ENCODE measurements around the gene SLC39A11.

The SLC39A11 gene

DNA sequence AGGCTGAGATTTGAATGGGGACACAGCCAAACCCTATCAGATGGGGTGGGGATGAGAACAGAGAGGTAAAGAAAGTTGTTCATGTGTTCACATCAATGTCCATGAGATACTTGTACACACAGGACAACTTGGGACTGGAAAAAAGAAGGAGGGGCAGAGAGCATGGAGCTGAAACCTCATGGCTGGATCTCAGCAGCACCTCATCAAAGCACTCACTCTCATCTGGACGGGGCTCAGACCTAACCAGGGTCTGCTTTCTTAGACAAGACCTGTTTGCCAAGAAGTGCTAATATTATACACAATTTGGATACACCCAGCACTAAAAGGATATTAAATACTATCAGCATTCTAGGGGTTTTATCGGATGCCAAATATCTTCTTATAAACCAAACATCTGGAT lies 399.8 kb downstream of the SLC39A11 start:
- no peak for DNase-seq (ENCODE audit: low read depth, low spot score)

DNA sequence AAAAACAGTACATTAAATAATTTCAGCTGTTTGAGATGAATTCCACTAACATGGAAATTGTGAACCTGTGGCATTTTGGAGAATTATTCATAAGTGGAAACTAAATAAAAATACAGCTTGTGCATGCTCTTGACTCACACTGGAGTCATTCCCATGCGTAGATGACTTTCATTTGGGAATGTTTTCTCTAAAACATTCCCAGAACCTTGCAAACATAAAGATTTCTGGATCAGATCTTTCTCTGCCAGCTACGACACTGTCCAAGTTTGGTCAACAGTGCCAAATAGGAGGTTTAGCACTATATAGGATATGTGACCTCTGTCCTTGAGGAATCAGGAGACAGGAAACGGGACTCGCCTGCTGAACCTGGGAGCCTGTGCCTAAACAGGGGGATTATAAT lies 400.9 kb downstream of the SLC39A11 start:
- DNase-seq (ENCODE audit: low read depth, low spot score) = no peak

DNA sequence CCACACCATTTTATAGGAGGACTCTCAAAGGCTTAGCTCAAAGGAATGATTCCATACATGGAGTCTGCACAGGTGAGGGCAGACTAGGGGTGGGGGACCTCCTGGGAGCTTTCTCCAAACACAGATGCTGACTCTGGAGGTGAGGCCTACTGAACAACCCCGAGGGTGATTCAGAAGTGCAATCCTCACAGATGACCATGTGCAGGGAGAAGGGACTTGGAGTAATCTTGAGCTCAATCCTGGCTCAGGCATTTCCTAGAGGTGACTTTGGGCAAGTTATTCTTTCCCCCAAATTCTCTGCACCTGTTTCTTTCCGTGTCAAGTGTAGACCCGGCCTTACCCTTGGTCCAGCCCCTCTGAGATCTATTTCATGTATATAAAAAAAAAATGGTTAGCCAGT lies 401.5 kb downstream of the SLC39A11 start:
- no peak for DNase-seq (ENCODE audit: low read depth, low spot score)

DNA sequence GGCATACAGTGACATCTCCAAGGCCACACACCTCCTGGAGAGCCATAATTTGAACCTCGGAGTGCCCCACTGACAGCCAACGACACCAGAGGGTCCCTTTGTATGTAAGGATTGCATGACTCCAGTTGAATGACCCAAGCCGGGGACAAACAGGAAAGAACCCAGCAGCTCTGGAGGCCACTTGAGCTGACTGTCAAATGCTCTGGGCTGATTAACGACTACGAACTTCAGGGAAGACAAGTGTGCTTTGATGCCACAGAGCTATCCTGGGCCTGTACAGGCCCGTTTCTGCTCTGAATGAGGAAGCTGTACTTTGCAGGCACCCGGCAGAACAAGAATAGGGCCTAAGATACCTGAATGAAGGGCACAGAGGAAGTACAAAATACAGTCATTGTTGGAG lies 404.6 kb downstream of the SLC39A11 start:
- DNase-seq (ENCODE audit: low read depth, low spot score) = no peak

DNA sequence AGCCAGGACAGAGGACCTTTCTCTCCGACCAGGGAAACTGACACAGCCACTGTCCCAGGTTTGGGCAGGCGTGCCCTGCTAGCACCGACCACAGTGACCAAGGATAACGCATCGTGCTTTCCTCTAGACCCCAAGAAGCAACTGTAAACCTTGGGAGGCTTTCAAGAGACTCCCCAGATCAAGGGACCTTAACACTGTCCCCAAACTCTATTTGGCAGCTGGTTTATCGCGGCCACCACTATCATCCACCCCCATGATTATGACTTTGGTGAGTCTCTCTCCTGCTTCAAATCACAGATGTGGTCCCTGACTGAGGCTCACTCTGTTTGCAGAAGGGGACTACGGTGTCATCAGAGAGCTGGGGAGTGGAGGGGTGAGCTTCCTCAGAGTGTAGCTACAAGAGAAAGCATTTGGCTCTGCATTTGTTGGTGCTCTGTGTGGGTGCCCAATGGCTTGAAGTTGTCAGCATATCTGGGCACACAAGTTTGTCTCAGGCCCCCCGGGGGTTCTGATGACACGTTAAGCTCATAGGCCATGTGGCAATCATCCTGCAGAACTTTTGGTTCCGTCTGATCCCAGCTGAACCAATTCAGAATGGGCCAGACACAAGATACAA lies 408.0 kb downstream of the SLC39A11 start:
- DNase-seq (ENCODE audit: low read depth, low spot score) = no peak

DNA sequence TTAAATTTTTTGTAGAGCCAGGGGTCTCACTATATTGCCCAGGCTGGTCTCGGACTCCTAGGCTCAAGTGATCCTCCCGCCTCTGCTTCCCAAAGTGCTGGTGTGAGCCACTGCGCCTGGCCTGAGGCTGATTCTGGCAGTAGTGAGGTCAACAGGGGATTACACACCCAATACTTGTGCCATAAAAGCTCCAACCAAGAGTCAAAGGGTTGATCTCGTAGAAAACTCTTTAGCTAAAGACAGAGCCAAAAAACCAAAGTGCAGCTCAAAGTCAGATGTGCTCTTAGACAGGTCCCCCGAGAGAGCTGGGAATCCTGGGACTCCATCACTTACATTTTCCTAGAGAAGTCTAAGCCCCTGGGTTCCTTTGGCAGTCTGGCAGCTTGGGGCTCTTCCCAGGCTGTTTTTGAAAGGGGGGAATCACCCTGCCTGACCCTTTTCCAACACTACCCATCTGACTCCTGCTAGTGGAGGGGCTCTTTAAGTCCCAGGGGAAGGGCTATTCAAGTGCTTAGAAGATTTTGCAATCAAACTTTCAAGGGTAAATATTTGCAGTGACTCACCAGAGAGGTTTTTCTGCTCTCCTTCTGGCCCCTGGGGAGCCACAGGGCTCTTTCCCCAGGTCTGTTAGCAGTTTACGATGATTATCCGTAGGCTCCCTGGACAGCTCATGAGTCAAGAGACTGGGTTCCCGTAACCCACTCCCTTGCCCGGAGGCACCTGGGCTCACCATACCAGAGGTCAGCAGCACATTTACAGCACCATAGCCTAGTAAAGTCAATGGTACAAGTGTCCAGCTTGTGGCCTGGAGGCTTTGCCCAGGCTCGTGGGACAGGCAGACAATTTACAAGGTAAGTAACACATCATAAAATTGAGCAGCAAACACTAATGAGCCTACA lies 408.7 kb downstream of the SLC39A11 start:
- DNase-seq (ENCODE audit: low read depth, low spot score) = peak; percentile 94

DNA sequence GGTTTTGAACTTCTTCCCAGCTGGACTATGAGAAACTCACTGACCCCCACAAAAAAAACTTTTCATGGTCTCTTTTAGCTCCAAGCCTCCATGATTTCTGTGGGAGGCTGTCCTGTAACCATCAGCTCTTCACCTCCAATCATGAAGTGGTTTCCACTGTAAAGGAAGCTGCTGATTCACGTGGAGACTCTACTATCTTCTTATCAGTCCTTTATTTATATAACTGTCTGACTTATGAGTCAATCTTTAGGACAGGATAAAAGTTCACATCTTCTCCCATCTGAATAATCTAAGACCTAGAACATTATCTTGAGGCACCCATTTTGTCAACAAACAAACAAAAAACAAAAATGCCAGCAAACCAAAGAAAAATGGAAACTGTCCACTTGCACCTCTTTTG lies 409.9 kb downstream of the SLC39A11 start:
- DNase-seq (ENCODE audit: low read depth, low spot score) = no peak

DNA sequence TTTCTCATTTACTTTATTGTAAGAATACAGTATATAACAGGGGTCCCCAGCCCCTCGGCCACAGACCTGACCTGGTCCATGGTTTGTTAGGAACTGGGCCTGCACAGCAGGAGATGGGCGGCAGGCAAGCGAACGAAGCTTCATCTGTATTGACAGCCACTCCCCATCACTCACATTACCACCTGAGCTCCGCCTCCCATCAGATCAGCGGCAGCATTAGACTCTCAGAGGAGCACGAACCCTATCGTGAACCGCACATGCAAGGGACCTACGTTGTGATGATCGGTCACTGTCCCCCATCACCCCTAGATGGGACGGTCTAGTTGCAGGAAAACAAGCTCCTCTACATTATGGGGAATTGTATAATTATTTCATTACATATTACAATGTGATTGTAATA lies 410.6 kb downstream of the SLC39A11 start:
- no peak for DNase-seq (ENCODE audit: low read depth, low spot score)

DNA sequence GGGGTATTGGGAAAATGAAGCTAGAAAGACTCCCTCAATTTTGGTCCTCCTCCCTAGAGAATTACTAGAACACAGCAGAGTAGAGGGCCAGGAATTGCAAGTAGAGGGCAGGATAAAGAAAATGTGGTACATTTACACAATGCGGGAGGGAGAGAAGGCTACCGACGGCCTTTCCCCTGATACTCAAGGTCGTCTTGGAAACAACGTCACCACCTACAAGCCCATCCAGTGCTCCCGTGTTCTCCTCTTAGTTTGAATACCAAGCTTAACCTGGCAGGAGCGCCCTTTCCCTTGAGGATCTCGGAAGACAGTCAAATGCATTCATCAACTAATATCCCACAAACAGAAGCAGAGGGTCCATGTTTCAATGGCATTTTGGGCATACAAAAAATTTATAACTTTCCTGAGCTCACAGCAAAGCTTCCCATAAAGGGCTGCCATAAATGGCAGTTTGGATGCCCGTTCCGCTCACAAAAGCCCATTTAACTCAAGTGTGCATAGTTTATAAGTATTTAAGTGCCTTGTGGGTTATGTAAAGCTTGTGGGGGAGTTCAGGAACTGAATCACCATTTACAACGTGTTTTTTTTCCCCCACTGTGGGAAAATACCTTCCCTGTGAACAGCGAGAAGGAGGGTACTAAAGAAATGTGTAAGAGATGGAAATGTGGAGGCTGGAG lies 414.6 kb downstream of the SLC39A11 start:
- no peak for DNase-seq (ENCODE audit: low read depth, low spot score)

DNA sequence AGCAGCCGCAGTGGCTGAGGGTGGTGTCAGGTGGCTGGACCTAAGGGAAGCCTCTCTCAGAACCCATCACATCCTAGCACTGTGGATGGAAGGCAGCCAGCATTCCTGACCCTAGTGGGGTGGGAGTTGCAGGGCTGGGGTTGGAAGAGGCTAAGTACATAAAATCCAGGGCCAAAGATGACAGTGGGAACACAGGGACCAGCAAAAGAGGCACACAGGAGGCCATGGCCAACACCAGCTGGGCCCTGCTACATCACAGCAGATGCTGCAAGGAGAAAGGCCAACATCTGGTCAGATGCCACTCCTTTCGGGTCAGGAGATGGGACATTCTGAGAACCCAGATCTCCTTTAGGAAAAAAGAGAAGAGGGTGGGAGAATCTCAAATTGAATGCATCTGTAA lies 415.4 kb downstream of the SLC39A11 start:
- DNase-seq (ENCODE audit: low read depth, low spot score) = no peak

DNA sequence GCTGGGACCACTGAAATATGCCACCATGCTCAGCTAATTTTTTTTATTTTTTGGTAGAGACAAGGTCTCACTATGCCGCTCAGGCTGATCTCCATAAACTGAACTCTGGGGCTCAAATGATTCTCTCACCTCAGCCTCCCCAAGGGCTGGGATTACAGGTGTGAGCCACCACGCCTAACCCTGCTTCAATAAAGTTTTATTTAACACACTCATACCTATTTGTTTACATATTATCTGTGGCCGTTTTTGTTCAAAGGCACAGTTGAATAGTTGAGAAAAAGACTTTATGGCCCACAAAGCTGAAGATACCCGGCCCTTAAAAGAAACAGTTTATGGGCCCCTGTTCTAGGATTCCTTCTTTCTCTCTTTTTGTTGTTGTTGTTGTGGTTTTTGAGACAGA lies 419.8 kb downstream of the SLC39A11 start:
- DNase-seq (ENCODE audit: low read depth, low spot score) = no peak

DNA sequence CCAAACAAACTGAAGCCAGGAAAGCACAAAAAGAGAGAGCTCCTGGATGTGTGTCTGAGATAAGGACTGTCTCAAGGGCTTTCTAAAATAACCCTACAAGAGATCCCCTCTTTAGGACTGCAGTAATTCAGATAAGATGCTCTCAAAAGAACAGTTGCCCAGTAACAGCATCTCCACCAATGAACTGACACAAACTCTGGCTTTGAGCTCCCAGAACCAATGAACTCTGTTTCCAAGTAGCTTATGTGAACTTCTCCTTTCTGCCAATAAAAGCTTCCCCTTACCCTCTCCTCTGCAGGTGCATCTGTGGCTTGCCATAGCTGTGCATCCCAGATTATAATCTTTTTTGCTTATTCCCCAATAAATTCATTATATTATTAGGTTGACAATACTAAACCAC lies 421.5 kb downstream of the SLC39A11 start:
- DNase-seq (ENCODE audit: low read depth, low spot score) = no peak

DNA sequence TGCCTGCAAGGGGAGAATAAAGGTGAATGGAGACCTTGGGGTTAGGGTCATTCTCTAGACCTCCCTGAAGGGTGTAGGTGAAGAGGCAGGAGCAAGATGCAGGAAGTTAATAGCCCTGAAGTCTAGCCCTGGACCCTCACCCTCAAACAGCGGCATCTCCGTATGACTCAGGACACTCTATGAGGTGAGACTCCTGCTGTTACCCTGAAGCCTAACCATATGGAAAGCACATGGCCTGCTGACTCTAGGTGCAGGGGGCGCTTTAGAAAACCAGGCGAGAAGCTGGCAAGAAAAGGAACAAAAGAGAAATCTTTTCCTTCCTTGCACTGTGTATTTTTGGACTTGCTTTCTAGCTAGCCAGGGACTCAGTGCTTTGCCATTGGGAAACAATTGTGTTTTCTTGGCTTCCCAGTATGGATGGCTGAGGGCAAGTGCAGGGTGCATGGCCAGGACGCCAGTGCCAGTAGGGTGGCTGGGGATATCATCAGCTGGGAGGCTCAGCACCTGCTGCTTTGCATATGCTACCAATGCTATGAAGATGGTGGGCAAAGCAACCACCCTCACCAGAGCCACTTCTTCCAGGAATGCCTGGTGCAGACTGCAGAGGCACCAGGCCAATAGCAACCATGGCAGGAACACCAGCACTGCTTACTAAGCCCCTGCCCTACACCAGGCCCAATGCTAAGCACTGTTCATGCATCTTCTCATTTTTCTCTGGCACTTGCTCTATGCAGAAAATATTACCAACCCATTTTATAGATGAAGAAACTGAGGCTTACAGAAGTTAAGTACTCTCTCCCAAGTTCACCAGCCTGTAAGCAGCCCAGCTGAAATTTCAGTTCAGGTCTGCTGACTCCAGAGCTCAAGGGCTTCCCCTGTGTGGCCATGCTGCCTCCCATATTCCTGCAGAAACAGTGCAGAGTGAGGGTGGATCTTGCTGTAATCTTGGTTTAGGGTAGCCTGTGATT lies 425.1 kb downstream of the SLC39A11 start:
- DNase-seq (ENCODE audit: low read depth, low spot score) = no peak

DNA sequence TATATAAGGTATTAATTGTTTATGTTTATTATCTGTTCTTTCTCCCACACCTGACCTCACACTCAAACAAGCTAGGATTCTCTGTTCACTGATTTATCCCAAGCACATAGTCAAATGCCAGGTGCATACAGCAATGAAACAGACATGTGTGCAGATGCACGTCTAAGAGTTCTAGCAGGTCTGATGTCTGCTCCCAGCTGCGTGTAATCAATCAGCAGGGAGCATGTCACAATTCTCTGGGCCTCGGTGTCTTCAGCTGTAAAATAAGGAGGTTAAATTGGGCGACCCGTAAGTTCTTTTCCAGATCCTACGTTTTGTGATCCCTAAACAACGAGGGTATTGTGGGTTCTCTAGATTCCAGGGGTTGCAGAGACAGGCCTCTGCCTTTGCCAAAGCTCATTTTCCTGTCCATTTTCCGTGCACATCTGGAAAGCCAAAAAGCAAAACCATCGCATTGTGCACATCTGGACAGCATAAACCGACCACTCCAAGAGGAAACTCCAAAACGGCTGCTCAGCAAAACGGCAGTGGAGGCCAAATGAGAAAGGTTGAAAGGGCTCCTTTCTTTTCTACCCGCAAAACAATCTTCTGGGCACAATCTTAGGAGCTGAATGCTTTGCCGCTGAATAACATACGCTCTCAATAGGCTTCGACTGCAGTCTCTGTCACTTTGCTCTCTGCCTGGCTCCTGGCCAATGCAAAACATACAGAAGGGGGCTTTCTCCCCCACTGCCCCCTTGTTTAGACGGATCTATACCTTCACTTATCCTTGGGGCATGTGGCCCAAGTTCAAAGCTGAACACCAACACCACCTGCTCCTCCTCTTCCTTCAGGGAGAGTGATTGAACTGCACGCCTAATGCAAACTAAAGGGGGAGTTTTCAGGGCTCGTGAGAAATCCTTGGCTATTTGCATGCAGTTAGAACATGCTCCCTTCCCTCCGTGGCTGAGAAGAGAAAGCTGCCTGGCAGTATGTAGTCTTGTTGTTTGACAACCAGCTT lies 426.3 kb downstream of the SLC39A11 start:
- DNase-seq (ENCODE audit: low read depth, low spot score) = no peak

DNA sequence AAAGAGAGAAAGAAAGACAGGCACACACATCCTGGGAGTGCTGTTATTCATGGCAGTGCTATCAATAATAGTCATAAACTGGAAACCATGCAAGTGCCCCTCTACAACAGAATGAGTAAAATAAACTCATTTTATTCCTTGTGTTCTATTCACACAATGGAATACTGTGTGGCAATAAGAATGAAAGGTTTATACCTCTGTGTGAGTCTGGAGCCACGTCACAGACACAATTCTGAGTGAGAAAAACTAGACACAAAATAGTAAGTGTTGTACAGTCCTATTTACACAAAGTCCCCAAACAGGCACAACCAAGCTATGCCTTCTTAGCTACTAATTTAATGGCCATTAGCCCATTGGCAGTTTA lies 429.7 kb downstream of the SLC39A11 start:
- DNase-seq (ENCODE audit: low read depth, low spot score) = no peak

DNA sequence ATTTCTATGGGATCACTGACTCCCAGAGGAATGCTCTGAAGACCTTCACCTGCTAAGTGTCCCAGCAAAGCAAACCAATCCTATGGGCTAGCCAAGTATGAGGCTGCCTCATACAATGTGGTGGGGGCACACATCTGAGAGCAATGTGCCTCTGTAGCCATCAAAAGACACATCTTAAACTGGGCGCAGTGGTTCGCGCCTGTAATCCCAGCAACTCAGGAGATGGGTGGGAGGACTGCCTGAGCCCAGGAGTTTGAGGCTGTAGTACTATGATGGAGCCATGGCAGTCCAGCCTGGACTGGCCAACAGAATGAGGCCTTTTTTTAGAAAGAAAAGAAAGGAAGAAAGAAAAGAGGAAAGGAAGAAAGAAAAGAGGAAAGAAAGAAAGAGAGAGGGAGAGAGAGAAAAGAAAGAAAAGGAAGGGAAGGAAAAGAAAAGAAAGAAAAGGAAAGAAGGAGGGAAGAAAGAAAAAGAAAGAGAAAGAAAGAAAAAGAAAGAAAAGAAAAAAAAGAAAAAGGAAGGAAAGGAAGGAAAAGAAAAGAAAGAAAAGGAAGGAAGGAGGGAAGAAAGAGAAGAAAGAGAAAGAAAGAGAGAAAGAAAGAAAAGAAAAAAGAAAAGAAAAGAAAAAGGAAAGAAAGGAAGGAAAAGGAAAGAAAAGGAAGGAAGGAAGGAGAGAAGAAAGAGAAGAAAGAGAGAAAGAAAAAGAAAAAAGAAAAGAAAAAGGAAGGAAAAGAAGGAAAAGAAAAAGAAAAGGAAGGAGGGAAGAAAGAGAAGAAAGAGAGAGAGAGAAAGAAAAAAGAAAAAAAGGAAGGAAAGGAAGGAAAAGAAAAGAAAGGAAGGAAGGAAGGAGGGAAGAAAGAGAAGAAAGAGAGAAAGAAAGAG lies 430.3 kb downstream of the SLC39A11 start:
- DNase-seq (ENCODE audit: low read depth, low spot score) = no peak

DNA sequence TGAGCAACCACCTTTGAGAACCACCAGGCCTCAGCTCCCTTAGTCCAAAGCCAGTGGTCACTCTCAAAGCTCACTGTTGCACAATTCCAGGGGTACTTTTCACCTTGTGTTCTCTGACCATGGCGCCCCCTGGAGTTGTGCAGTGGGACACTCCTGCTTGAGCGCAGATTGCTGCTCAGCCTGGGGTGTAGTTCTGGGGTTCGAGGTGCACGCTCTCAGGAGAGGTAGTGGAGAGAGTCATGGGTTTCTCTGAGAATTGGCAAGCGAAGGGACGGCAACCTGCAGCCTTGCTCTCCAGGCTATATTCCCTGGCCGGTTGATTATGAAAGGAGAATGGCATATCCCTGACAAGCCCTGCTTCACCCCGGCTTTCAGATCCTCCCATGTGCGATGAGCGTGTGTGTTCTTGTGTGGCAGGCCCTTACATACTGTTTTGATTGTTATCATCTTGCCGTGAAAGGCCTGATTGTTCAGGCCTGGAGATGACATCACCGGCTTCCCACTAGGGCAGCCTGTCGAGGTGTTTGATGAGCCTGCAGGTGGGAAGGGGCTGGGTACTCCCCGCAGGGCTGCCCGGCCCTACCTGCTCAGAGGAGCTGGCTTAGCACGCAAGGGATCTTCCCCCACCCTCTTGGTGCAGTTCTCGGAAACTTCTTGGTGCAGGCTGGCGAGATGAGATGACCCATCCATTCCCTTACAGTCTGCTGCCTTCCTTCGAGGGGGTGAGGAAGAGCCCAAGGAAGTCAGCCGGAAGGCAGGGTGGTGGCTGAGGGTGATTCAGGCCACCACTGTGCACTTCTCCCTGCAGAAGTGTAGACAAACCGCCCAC lies 431.2 kb downstream of the SLC39A11 start:
- no peak for DNase-seq (ENCODE audit: low read depth, low spot score)
